GM10847 (cell line): ENCODE data around the gene SALL1.

Experiments used
- POLR2A ChIP-seq: IDR thresholded peaks from 2 replicates; pipeline ENCODE4 v1.6.1; 2011; ENCODE audit not compliant: insufficient read length; ENCODE audit errors: extremely low read depth

SALL1 gene

GRCh38 chr16:51163894-51164566, 13.0 kb upstream of the SALL1 start:
- TF ChIP-seq POLR2A = no peak

- TF ChIP-seq POLR2A = no peak
Observed at GRCh38 chr16:51163366-51163765, 12.3 kb upstream of the SALL1 start.

- no peak for TF ChIP-seq POLR2A
Observed at GRCh38 chr16:51161440-51162195, 10.5 kb upstream of the SALL1 start.

GRCh38 chr16:51159865-51160264, 8.8 kb upstream of the SALL1 start:
- no peak for TF ChIP-seq POLR2A

GRCh38 chr16:51159296-51159695, 8.2 kb upstream of the SALL1 start:
- TF ChIP-seq POLR2A = no peak

- TF ChIP-seq POLR2A = no peak
Observed at GRCh38 chr16:51157698-51158097, 6.6 kb upstream of the SALL1 start.

- no peak for TF ChIP-seq POLR2A
Observed at GRCh38 chr16:51156807-51157200, 5.7 kb upstream of the SALL1 start.

GRCh38 chr16:51155820-51156806, 5.0 kb upstream of the SALL1 start:
- no peak for TF ChIP-seq POLR2A

GRCh38 chr16:51155199-51155607, 4.1 kb upstream of the SALL1 start:
- no peak for TF ChIP-seq POLR2A

- no peak for TF ChIP-seq POLR2A
Observed at GRCh38 chr16:51154271-51155171, 3.5 kb upstream of the SALL1 start.

- no peak for TF ChIP-seq POLR2A
Observed at GRCh38 chr16:51153577-51154031, 2.5 kb upstream of the SALL1 start.

GRCh38 chr16:51152691-51153576, 1.9 kb upstream of the SALL1 start:
- TF ChIP-seq POLR2A = no peak

- TF ChIP-seq POLR2A = no peak
Observed at GRCh38 chr16:51151961-51152663, 1.0 kb upstream of the SALL1 start.

GRCh38 chr16:51151435-51151960, 428 bp upstream of the SALL1 start:
- TF ChIP-seq POLR2A = no peak
